T-helper 2 cell (primary cell): ENCODE data around the gene ARV1.
"Not testable (repeated sequence)": the region's sequence is repeated elsewhere in the genome, so short reads cannot be mapped to it uniquely, and the experiment has no call there.

Source experiments
- DNase-seq, 5 experiments: peaks; one replicate each; pipeline versions ENCODE4 v3.0.0 to v3.0.0-alpha.2; 2012 to 2022

Gene ARV1

DNA sequence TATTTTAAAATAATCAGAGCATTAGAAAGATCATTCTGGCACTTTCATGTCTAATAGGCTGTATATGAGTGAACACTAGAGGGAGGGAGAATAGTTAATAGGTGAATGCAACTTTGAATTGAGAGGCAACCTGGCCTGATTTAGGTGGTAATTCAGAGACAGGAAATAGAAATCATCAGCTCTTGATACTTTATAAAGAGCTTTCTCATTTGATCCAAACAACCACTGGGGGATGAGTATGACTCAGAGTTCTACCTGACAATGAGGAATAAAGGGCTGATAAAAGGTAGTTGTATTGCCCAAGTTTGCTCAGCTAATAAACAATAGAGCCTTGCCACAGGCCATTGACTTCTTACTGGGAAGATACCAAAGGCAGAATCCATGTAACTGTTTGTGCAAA, 66.4 kb downstream of the ARV1 start:
- DNase-seq: peak in 1 of 5 experiments; percentile 11

DNA sequence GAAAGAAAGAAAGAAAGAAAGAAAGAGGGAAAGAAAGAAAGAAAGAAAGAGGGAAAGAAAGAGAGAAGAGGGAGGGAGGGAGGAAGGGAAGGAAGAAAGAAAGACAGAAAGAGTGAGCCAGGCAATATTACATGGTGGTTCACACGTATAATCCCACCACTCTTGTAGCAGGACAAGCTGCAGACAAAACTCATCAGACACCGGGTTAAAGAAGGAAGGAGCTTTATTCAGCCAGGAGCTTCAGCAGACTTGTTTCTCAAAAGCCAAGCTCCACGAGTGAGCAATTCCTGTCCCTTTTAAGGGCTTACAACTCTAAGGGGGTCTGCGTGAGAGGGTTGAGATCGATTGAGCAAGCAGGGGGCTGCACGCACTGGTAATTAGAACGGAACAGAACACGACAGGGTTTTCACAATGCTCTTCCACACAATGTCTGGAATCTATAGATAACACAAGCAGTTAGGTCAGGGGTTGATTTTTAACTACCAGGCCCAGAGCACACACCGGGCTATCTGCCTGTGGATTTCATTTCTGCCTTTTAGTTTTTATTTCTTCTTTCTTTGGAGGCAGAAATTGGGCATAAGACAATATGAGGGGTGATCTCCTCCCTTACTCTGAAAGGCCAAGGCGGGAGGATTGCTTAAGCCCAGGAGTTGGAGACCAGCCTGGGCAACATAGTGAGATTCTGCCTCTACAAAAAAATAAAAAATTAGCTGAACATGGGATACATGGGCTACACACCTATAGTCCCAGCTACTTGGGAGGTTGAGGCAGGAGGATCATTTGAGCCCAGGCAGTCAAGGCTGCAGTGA, 67.2 kb downstream of the ARV1 start:
- not testable (repeated sequence) for DNase-seq

GRCh38 chr1:231046730-231047395, 68.0 kb downstream of the ARV1 start:
- DNase-seq: no peak

DNA sequence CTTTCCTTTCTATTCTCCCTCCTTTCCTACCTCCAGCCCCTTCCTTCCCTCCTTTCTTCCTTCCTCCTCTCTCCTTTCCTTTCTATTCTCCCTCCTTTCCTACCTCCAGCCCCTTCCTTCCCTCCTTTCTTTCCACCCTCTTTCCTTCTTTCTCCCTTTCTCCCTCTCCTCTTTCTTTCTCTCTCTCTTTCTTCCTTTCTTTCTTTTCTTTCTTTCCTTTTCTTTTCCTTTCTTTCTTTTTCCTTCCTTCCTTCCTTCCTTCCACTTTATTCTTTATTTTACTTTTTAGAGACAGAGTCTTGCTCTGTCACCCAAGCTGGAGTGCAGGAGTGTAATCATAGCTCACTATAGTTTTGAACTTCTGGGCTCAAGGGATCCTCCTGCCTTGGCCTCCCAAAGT, 68.6 kb downstream of the ARV1 start:
- DNase-seq: not testable (repeated sequence)

DNA sequence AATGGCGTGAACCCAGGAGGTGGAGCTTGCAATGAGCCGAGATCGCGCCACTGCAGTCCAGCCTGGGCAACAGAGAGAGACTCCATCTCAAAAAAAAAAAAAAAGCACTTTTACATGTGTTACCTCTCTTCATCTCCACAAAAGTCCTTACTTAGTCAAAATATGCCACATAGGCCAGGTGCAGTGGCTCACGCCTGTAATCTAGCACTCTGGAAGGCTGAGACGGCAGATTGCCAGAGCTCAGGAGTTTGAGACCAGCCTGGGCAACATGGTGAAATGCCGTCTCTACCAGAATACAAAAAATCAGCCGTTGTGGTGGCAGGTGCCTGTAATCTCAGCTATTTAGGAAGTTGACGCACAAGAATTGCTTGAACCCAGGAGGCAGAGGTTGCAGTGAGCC, 69.5 kb downstream of the ARV1 start:
- not testable (repeated sequence) for DNase-seq

DNA sequence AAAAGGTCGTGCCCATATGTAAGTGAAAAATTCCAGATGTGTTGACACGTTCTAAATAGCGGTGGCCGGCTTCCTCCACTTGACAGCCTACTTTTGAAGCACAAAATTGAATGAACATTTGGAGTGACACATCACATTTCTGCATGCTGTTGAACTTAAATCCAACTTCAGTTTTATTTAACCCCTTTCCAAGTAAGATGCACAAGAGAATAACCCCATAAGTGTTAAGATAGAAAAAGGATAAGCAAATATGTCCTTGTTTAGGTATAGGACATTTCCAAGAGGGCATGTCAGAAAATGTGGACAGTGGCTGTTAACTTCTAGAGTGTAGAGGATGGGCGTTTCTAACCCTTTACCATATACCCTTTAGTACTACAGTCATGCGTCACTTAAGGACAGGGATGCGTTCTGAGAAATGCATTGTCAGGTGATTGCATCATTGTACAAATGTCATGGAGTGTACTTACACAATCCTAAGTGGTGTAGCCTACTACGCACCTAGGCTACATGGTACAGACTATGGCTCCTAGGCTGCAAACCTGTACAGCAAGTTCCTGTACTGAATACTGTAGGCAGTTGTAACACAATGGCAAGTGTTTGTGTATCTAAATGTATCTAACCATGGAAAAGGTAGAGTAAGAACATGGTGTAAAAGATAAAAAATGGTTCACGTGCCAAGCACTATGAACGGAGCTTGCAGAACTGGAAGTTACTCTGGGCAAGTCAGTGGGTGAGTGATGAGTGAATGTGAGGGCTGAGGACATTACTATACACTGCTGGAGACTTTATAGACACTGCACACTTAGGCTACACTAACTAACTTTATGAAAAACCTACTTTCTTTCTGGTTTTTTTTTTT, 70.5 kb downstream of the ARV1 start:
- no peak for DNase-seq
